ENCODE data around the gene MIGA2. TPM values are rescaled to one million over a fixed set of nuclear protein-coding genes. Genes with fewer than 3 reads are reported as not detected.

The MIGA2 gene
- polyA plus RNA-seq, 10 donors: 9.2 to 19.1 (median 12.6) TPM

Other genes starting within 250 kb of the MIGA2 start
- gene TBC1D13, start 249.4 kb upstream of the MIGA2 start, polyA plus RNA-seq (ENCODE audit: insufficient read length in 10 of 10): 10 to 100 TPM; 32.7 to 49.4 (median 38.8) TPM
- 10 to 100 TPM; 11.1 to 24.9 (median 14.7) TPM for gene ENDOG, start 218.1 kb upstream of the MIGA2 start, polyA plus RNA-seq (ENCODE audit: insufficient read length in 10 of 10)
- gene SPOUT1, start 206.8 kb upstream of the MIGA2 start, polyA plus RNA-seq (ENCODE audit: insufficient read length in 10 of 10): 10 to 100 TPM; 16.1 to 33.7 (median 24.4) TPM
- 1 to 10 TPM; 4.1 to 7.6 (median 4.7) TPM for gene KYAT1, start 154.7 kb upstream of the MIGA2 start, polyA plus RNA-seq (ENCODE audit: insufficient read length in 10 of 10)
- 10 to 100 TPM; 15.8 to 24.1 (median 20.4) TPM for gene LRRC8A, start 154.5 kb upstream of the MIGA2 start, polyA plus RNA-seq (ENCODE audit: insufficient read length in 10 of 10)
- gene PHYHD1, start 115.6 kb upstream of the MIGA2 start, polyA plus RNA-seq (ENCODE audit: insufficient read length in 10 of 10): 10 to 100 TPM; 33.4 to 47.6 (median 38.8) TPM
- 10 to 100 TPM in 1 of 10 donors, 1 to 10 TPM in 9; 7.2 to 11.2 (median 8.4) TPM for gene DOLK, start 89.0 kb upstream of the MIGA2 start, polyA plus RNA-seq (ENCODE audit: insufficient read length in 10 of 10)
- 10 to 100 TPM; 26.6 to 49.9 (median 34.1) TPM for gene NUP188, start 88.9 kb upstream of the MIGA2 start, polyA plus RNA-seq (ENCODE audit: insufficient read length in 10 of 10)
- gene SH3GLB2, start 8.3 kb upstream of the MIGA2 start, polyA plus RNA-seq (ENCODE audit: insufficient read length in 10 of 10): 10 to 100 TPM; 49.6 to 69.2 (median 53.7) TPM
- 10 to 100 TPM in 2 of 10 donors, 1 to 10 TPM in 8; 7.6 to 12.9 (median 8.8) TPM for gene DOLPP1, start 44.5 kb downstream of the MIGA2 start, polyA plus RNA-seq (ENCODE audit: insufficient read length in 10 of 10)
- gene CRAT, start 74.2 kb downstream of the MIGA2 start, polyA plus RNA-seq (ENCODE audit: insufficient read length in 10 of 10): 10 to 100 TPM; 31.0 to 45.4 (median 40.4) TPM
- 100 to 1,000 TPM; 104 to 129 (median 112) TPM for gene PTPA, start 74.8 kb downstream of the MIGA2 start, polyA plus RNA-seq (ENCODE audit: insufficient read length in 10 of 10)
- 1 to 10 TPM; 2.6 to 7.0 (median 3.6) TPM for gene IER5L, start 141.6 kb downstream of the MIGA2 start, polyA plus RNA-seq (ENCODE audit: insufficient read length in 10 of 10)

All from muscle of back (tissue), 10 donors.